Neutrophil (primary cell): ENCODE measurements around the gene CBY1.
"Not testable (repeated sequence)": the region's sequence is repeated elsewhere in the genome, so short reads cannot be mapped to it uniquely, and the experiment has no call there.

Experiments used
- H3K27ac ChIP-seq: fragments of 200-600 bp; sonication (generic); 2 replicates; pipeline ENCODE4 v1.5.1; 2016; ENCODE audit warnings: mild to moderate bottlenecking, moderate library complexity
- H3K27me3 ChIP-seq: fragments of 200-600 bp; sonication (generic); 2 replicates; pipeline ENCODE4 v1.6.0; 2016; ENCODE audit warnings: mild to moderate bottlenecking
- H3K36me3 ChIP-seq: fragments of 200-600 bp; sonication (generic); 2 replicates; pipeline ENCODE4 v1.5.1; 2017
- H3K4me1 ChIP-seq, 2 experiments: fragments of 200-600 bp in 1 of 2; sonication (generic) in 1 of 2; 1 replicate in 1 of 2; 2 replicates in 1 of 2; pipeline versions ENCODE4 v1.5.1 to v1.6.1; 2013 to 2016; ENCODE audit warnings: low read depth in 1 of 2, low read length in 1 of 2, mild to moderate bottlenecking in 1 of 2, moderate library complexity in 1 of 2; ENCODE audit not compliant: control insufficient read depth in 1 of 2, insufficient read depth in 1 of 2
- H3K4me3 ChIP-seq, 2 experiments: fragments of 200-600 bp in 1 of 2; sonication (generic) in 1 of 2; 1 replicate in 1 of 2; 2 replicates in 1 of 2; pipeline ENCODE4 v1.5.1; 2013 to 2016; ENCODE audit warnings: low read depth in 1 of 2, low read length in 1 of 2, mild to moderate bottlenecking in 1 of 2, moderate library complexity in 1 of 2
- H3K9me3 ChIP-seq: fragments of 200-600 bp; sonication (generic); 2 replicates; pipeline ENCODE4 v1.5.1; 2016
- TF ChIP-seq, protein P1 (sequence below): fragments of 200-600 bp; sonication (generic); IDR thresholded peaks from 2 replicates; pipeline ENCODE4 v1.5.1; 2016; ENCODE audit warnings: antibody characterized with exemption

The CBY1 gene

GRCh38 chr22:38612217-38613006 is 44.0 kb upstream of the CBY1 start:
- Histone ChIP-seq H3K4me3 (no peak overlapping the region), H3K27me3 (no peaks in the 10 kb centered on the region), H3K9me3 (no peaks in the 10 kb centered on the region), H3K27ac (no peak overlapping the region), H3K4me1 (no peaks in the 10 kb centered on the region), H3K36me3 (no peaks in the 10 kb centered on the region)
- TF ChIP-seq, protein P1, sequence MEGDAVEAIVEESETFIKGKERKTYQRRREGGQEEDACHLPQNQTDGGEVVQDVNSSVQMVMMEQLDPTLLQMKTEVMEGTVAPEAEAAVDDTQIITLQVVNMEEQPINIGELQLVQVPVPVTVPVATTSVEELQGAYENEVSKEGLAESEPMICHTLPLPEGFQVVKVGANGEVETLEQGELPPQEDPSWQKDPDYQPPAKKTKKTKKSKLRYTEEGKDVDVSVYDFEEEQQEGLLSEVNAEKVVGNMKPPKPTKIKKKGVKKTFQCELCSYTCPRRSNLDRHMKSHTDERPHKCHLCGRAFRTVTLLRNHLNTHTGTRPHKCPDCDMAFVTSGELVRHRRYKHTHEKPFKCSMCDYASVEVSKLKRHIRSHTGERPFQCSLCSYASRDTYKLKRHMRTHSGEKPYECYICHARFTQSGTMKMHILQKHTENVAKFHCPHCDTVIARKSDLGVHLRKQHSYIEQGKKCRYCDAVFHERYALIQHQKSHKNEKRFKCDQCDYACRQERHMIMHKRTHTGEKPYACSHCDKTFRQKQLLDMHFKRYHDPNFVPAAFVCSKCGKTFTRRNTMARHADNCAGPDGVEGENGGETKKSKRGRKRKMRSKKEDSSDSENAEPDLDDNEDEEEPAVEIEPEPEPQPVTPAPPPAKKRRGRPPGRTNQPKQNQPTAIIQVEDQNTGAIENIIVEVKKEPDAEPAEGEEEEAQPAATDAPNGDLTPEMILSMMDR, result no peak

DNA sequence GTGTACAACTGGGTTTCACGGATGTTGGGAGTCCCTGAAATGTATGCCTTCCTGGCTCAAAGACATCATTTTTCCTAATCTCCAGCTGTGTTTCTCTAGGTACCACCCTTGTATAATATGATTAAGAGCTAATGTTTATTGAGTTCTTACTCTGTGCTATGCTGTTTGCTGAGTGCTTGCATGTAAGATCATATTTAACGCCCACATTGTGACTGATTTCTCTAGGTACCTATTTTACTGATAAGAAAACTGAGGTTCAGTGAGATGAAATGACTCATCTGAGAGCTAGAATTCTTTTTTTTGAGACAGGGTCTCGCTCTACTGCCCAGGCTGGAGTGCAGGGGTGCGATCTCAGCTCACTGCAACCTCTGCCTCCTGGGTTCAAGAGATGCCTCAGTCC is 42.9 kb upstream of the CBY1 start:
- Histone ChIP-seq H3K27me3 (no peaks in the 10 kb centered on the region), H3K4me3 (no peak overlapping the region), H3K4me1 (no peaks in the 10 kb centered on the region), H3K9me3 (no peaks in the 10 kb centered on the region), H3K36me3 (no peaks in the 10 kb centered on the region), H3K27ac (no peak overlapping the region)
- TF ChIP-seq, protein P1, result no peak

GRCh38 chr22:38614332-38615063 is 41.9 kb upstream of the CBY1 start:
- no peak overlapping the region for H3K27ac ChIP-seq
- no peaks in the 10 kb centered on the region for H3K27me3 ChIP-seq
- H3K36me3 ChIP-seq, result no peaks in the 10 kb centered on the region
- TF ChIP-seq, protein P1, result no peak
- H3K9me3 ChIP-seq, result no peaks in the 10 kb centered on the region
- no peak overlapping the region for H3K4me3 ChIP-seq
- H3K4me1 ChIP-seq, result no peaks in the 10 kb centered on the region

- H3K4me3 ChIP-seq, H3K27ac ChIP-seq, H3K4me1 ChIP-seq: not testable (repeated sequence)
Observed at GRCh38 chr22:38615064-38615405, 41.4 kb upstream of the CBY1 start.

GRCh38 chr22:38618258-38618657 is 38.2 kb upstream of the CBY1 start:
- Histone ChIP-seq H3K27ac (no peak overlapping the region), H3K4me3 (no peak overlapping the region), H3K27me3 (no peaks in the 10 kb centered on the region), H3K9me3 (no peaks in the 10 kb centered on the region), H3K4me1 (no peaks in the 10 kb centered on the region), H3K36me3 (no peaks in the 10 kb centered on the region)
- TF ChIP-seq, protein P1, result no peak

More at GRCh38 chr22:38615064-38615405, 41.4 kb upstream of the CBY1 start:
- H3K27me3 ChIP-seq, H3K9me3 ChIP-seq, H3K36me3 ChIP-seq: not testable (repeated sequence)

DNA sequence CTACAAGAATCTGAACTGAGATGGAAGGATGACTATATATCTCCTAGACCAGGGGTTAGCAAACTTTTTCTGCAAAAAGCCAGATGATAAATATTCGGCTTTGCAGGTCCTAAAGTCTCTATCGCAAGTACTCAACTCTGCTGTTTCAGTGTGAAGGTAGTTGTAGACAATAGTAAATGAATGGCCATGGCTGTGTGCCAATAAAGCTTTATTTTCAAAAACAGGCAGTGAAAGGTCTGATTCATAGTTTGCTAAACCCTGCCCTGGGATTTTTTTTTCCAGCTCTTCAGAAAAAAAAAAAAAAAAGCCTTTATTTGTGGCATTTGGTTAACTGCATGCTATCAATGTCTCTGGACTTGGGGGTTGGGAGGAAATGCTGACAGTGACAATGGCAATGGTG is 37.8 kb upstream of the CBY1 start:
- no peaks in the 10 kb centered on the region for H3K36me3 ChIP-seq
- H3K4me3 ChIP-seq, result no peak overlapping the region
- no peak overlapping the region for H3K27ac ChIP-seq
- no peaks in the 10 kb centered on the region for H3K4me1 ChIP-seq
- TF ChIP-seq, protein P1, result no peak
- H3K27me3 ChIP-seq, result no peaks in the 10 kb centered on the region
- no peaks in the 10 kb centered on the region for H3K9me3 ChIP-seq
